CD1c-positive myeloid dendritic cell (primary cell): ENCODE results near the gene AFF3.
"Not testable (repeated sequence)": the region's sequence is repeated elsewhere in the genome, so short reads cannot be mapped to it uniquely, and the experiment has no call there.

Experiments
- DNase-seq: peaks from one replicate; pipeline ENCODE4 v3.0.0-alpha.2; 2016; ENCODE audit errors: extremely low spot score

The AFF3 gene

GRCh38 chr2:99794414-99794813 lies 348.0 kb downstream of the AFF3 start:
- no peak for DNase-seq

DNA sequence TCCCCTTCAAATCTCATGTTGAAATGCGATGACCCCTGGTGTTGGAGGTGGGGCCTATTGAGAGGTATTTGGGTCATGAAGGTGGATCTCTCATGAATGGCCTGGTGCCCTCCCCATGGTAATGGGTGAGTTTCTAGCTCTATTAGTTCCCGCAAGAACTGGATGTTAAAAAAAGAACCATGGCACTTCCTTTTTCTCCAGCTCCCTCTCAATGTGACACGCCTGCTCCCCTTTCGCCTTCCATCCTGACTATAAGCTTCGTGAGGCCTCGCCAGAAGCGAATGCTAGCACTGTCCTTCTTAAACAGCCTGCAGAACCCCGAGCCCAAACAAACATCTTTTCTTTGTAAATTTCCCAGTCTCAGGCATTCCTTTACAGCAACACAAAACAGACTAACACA lies 349.4 kb downstream of the AFF3 start:
- no peak for DNase-seq

DNA sequence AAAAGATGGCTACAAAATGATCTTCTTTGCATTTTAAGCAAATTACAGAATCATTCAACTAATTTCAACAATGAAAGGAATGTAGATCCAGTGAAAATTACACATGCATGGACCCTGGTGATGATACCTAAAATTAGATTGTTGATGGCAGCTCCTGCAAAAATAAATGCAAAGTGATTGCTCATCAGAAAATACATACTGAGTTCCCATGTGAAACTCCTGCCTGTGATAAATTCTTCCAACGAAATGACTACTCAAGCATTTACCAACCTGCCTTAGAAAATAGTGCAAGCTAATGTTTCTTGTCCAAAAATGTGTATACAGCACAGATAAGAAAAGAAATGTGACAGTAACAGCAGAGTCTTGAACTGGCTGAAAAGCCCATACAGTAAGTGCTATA lies 352.5 kb downstream of the AFF3 start:
- no peak for DNase-seq

GRCh38 chr2:99787769-99788382 lies 354.5 kb downstream of the AFF3 start:
- DNase-seq, result no peak

DNA sequence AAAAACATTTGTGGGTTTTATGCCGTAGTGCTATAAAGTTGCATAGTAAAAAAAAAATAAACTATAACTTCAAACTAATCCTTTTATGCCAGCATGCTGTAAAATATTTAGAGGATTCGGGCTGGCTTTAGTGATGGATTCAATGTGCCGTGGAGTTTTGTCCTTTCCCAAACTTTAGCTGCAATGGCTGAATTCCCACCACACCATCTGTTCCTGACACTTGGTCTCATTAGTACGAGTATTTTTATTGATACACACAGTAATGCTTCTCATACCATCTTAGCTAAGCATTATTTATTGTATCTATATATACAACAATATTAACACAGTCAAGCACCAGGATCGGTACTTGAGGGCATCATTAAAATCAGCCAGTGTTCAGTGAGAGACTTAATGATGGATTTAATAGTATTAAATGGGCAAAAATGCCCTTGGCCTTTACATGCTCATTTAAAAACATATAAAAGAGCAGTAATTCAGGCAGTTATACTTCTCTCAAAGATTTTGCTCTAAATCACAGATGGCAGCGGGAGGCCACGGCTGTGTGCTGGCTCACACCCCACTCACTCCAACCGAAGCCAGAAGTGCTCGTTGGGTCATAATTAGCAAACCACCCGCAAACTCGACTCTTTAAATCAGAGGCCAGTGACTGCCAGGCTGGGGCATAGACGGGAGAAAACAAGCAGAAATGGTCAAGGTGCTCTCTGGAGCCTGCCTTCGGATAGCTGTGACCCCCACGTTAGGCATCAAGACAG lies 355.6 kb downstream of the AFF3 start:
- no peak for DNase-seq

- no peak for DNase-seq
Measured at GRCh38 chr2:99784946-99785345, 357.4 kb downstream of the AFF3 start.

GRCh38 chr2:99784282-99784681 lies 358.1 kb downstream of the AFF3 start:
- no peak for DNase-seq

- peak; percentile 70 for DNase-seq
Measured at GRCh38 chr2:99780276-99780675, 362.1 kb downstream of the AFF3 start.

GRCh38 chr2:99779276-99779675 lies 363.1 kb downstream of the AFF3 start:
- no peak for DNase-seq

GRCh38 chr2:99777656-99778290 lies 364.6 kb downstream of the AFF3 start:
- no peak for DNase-seq

DNA sequence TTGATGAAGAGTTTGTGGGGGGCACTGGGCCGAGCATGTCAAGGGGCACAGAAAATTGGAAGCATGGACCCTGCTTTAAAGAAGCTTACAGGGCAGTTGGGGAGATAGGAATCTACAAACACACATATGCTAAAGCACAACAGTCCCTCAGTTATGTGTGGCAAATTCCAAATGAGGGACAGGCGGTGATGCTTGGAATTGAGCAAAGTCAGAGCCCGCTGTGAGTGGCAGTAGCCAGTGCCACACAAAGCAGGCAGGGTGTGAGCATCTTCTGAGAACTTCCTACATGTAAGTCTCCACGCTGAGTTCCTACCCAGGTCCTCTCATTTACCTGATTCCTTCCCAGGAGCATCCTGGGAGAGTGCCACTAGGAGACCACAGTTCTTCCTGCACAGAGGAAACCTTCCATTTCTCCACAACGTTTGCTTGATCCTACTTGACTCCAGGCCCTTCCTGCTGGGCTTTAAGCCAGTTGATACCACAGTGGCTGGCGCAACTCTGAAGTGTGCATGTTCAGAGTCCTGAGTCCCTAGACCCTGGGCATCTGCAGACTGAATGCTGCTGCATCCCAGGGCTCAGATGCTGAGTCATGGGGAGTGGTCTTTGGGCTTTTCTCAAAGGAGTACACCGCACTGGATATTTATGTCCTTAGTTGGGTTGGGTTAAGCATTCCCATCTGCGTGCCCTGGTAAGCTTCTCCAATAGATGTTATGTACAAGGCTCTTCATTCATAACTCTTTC lies 365.3 kb downstream of the AFF3 start:
- DNase-seq, result no peak

- DNase-seq, result peak; percentile 26
Measured at GRCh38 chr2:99776206-99776905, 366.0 kb downstream of the AFF3 start.

GRCh38 chr2:99775585-99775984 lies 366.8 kb downstream of the AFF3 start:
- no peak for DNase-seq

- DNase-seq, result not testable (repeated sequence)
Measured at GRCh38 chr2:99773642-99774041, 368.7 kb downstream of the AFF3 start.

GRCh38 chr2:99772591-99773331 lies 369.6 kb downstream of the AFF3 start:
- DNase-seq, result no peak

DNA sequence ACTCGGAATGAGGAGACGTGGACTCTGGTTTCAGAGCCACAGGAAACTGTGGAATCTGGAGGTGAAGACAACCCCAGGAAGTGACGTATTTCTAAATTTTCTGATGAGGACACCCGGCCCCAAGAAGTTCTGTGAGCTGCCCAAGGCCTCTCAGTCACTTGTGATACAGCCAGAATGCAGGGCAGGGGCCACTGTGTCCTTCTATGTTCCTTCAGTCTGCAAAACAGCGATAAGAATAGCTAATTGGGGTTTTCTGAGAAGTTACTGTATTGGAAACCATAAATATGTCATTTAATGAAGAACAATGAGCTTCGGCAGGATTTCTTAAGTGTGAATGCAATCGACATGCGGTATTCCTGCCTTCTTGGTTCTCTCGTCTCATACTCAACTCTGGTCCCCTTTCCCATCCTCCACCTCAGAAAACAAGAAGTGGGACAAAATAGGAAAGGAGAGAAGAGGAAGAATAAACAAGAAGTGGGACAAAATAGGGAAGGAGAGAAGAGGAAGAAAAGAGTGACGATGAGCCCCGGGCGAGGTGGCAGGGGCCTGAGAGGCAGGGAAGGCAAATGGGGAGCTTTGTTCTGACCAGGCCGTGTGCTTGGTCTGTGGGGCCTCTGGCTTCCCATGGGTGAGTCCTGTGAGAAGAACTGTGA lies 370.6 kb downstream of the AFF3 start:
- DNase-seq, result peak; percentile 75

GRCh38 chr2:99770876-99771275 lies 371.5 kb downstream of the AFF3 start:
- peak; percentile 22 for DNase-seq

DNA sequence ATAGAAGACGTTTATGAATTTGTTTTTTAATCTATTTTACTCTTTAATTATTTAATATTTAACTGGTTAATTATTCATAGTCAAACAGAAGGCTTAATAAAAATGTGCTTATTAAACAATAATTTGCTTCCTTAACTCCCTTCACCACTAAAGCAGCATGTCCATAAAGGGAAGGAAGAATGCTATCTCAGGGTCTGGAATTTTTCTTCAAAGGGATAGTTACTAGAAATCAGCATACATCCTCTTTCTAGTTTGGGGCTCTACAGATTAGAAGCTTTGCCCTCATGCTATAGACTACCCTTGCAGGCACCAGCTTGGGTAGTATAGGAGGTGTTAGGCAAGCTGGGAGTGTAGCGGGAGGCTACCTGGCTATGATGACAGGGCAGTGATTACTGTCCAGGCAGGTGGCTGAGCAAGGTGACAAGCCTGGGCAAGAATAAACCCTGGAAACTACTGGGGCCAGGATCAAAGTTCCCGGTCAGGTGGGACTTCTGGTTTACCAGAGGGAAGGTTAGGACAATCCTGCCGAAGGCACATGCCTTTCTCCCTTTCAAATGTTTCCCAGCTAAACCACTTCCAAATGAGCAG lies 376.6 kb downstream of the AFF3 start:
- no peak for DNase-seq

DNA sequence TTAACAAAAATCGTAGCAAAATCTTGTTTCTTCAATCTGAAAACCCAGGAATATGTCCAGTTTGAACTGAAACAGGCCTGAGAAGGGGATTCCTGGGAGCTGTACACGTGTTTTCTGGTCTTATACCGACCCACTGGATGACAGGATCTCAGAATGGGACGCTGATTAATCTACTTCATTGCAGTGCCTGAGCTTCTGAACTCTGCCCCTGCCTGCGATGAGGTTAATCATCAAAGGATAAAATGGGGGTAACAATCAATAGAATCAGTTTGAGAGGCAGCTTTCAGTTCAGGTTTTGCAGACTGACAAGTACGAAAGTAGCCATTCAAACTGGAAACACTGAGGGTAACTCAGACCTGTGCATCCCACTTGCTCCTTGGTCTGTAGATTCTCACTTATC lies 378.6 kb downstream of the AFF3 start:
- no peak for DNase-seq

DNA sequence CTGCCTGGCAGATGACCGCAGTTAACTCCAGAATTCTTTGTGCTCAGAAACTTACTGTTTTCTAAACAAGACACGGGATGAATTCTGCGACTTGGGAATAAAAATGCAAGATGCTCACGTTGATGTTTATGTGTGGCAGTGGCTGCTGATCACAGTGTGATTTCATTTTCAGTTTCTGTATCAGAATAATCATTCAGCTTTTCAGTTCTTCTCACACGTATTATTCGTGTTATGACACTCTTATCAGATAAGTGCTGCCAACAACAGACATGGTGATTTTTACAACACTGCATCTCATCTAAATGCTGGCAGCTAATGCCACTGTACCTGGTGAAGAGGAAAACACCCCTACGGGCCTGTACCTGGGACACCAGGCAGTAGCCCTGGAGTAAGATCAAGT lies 379.7 kb downstream of the AFF3 start:
- no peak for DNase-seq
